Right lung (tissue), 5 donors: ENCODE measurements around the gene TEX29. TPM values are rescaled to one million over a fixed set of nuclear protein-coding genes. Genes with fewer than 3 reads are reported as not detected.

Source experiments
- DNase-seq, 2 donors: peaks; one replicate each; pipeline ENCODE4 v3.0.0-alpha.2; 2013
- polyA plus RNA-seq, 5 donors: library from polyadenylated mRNA; unstranded; fragments of 120-200 nt; gene quantifications; one replicate each; pipeline versions ENCODE4 v1.2.1 to v1.2.3, GENCODE V29; 2013; ENCODE audit warnings: inconsistent platforms in 1 of 5, low replicate concordance in 1 of 5; ENCODE audit not compliant: insufficient read length in 5 of 5, insufficient read depth in 1 of 5

The TEX29 gene
- polyA plus RNA-seq, 5 donors = 0.22 to 0.64 (median 0.37) TPM

DNA sequence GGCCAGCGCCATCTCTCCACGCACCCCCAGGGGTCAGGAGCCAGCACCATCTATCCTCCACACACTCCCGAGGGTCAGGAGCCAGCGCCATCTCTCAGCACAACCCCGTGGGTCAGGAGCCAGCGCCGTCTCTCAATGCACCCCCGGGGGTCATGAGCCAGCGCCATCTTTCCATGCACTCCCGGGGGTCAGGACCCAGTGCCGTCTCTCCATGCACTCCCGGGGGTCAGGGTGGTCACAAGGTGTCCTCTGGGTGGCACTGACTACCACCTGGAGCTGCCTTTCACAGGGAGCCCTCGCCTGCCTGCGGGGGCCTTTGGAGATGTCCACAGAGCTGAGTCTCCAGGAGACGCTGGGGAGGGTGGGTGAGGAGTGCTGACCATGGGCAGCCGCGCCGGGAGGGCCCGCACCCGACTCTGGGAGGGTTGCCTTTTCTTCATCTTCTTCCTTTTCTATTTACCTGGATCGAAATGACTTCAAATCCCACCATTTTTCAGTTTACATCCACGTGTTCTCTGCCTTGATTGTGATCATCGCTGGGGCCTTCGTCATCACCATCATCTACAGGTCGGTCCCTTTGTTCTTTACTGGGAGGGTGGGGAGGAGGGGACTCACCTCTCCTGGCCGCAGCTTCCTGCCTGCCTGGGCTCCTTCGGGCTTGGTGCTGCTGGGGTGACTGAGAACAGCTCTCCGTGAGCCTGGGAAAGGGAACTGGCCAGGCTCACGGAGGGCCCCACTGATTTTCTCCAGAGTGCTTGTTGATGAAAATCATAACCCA, 19.1 kb downstream of the TEX29 start:
- no peak for DNase-seq

DNA sequence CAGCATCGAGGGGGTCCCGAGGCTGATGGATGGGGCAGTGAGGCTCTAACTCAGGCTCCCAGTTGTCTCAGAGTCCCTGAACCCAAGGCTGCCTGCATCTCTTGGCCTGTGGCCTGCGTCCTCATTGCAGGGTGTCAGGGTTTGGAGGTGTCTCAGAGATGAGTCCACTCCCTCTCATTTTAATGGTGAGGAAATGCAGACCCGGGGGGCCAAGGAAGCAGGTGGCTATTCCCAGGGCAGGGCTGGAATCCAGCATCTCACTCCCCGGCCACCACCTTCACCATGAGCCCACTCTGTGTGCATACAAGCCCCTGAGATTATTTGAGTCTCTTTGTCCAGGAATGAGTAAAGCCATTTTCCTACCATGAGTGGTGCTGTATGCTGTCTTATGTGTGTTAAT, 21.4 kb downstream of the TEX29 start:
- DNase-seq = no peak

DNA sequence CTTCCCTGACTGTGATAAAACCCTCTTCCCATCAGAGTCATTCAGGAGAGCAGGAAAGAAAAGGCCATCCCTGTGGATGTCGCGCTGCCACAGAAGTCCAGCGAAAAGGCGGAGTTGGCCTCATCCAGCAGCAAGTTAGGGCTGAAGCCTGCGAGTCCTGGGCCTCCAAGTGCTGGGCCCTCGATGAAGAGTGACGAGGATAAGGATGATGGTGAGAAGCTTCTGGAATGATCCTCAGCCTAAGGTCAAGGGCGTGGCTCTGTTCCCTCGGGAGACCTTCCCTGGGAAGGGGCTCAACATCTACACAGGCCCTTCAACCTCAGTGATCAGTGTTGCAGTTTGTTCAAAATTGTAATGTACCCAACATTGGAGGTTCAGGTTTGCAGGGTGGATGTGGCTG, 22.3 kb downstream of the TEX29 start:
- DNase-seq = no peak

DNA sequence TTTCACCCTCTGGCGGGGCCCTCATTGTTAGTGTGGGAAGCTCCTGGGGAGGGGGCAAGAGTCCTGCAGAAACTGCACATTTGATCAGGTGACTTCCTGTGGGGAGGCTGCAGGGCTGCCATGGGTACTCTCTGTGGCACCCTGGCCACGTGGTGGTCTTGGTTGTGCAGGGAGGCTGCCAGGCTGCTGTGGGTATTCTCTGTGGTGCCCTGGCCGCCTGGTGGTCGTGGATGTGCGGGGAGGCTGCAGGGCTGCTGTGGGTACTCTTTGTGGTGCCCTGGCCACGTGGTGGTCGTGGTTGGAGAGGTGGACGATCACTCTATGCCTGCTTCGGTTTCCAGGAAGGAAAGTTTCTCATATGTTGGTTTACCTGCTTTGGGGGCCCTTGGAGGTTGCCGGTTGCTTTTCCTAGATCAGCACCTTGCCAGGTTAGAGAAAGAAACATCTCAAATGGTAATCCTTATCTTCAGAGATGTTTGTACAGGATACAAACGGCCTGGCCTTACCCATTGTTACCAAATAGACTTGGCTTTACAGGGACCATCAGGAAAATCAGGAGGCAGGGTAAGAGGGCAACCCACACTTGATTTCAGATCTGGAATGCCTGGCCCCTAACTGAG, 22.9 kb downstream of the TEX29 start:
- no peak for DNase-seq

DNA sequence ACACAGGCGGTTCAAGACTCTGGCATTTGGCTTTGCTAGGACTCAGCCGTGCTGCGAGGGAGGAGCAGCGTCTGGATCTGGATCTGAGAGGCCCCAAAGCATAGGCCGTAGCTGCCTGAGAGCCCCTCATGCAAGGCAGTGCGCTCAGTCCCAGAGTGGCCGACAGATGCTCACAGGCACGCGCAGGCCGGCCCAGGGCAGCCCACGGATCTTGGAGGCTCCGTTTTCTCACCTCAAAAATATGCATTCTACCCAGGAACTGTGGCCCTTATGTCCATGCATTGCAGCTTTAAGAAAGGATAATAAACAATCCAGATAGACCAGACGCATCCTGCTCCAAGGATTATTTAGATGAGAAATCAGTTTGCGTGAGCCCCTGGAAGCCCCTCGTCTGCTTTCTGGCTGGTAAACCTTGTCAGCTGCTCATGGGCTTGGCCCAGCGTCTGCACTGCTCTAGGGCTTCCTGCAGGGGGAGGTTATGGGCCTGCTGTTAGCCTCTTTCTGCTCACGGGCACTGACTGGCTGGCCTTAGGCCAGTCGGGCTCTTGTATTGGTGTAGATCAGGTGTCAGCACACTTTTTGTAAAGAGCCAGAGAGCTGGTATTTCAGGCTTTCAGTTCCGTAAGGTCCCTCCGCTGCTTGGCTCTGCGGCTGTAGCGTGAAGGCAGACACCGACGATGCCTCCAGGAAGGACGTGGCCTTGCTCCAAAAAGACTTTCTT, 24.2 kb downstream of the TEX29 start:
- peak; percentile 66 to 70 for DNase-seq

DNA sequence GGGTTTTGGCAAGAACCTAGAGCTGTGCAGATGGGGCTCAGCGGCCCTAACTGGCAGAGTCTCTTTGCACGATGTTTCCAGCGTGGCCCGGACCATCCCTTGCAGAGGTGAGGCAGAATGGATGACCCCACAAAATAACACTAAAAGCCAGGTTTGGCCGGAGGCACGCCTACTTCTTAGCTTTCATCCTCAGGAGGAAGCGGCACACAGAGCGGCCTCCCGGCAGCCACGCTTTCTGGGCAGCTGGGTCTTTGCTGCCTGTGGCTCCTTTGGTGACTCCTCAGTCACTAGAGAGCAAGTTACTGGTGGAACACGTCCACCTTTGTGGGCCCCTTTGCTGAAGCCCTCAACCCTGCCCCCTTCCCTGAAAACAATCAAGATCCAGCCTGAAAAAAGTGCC, 25.2 kb downstream of the TEX29 start:
- DNase-seq = no peak

DNA sequence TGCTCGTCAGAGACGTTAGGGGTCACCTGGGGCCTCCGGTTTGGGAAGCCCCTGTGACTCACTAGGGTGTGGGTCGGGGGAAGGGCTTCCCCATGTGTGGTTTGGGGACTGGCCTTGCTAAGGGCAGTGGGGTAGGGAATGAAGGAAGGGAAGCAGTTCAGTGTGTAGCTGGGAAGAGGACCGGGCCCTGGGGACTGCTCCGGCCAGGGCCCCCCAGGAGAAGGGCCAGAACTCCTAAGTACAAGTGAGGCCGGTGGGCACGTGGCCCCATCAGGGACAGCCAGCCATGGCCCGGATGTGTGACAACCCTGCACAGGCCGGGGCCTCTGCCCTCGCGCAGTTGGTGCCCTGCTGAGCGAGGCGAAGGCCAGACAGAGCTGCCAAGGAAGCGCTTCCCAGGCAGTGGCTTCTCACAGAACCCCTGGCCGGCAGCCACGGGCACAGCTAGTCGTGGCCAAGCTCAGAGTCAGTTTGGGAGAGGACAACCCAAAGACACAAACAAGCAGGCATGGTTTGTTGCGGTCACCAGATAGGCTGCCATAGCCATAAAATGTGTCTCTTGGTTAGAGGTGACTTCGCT, 25.7 kb downstream of the TEX29 start:
- no peak for DNase-seq

DNA sequence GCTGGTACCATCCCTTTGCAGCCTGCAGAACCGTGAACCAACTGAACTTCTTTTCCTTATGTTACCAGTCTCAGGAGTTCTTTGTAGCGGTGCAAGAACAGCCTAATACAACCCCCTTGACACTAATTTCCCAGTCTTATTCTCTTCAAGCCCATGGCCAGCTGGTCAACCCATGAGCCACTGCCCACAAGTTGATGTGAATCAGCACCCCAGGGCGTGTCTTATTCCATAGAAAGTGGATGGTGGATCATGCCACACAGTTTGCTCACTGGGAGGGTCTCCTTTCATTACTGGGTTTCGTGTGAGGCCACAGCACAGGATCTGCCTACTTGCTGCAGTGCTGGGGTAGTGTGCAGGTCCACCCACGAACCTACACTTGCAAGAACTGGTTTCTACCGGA, 27.0 kb downstream of the TEX29 start:
- DNase-seq = no peak

DNA sequence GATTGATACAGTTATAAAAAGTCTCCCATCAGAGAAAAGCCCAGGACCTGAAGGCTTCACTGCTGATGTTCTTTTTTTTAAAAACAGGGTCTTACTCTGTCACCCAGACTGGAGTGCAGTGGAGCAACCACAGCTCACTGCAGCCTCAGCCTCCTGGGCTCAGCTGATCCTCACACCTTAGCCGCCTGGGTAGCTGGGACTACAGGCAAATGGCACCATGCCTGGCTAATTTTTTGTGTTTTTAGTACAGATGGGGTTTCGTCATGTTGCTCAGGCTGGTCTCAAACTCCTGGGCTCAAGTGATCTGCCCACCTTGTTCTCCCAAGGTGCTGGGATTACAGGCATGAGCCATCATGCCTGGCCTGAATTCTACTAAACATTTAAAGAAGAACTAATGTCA, 33.1 kb downstream of the TEX29 start:
- DNase-seq = no peak

DNA sequence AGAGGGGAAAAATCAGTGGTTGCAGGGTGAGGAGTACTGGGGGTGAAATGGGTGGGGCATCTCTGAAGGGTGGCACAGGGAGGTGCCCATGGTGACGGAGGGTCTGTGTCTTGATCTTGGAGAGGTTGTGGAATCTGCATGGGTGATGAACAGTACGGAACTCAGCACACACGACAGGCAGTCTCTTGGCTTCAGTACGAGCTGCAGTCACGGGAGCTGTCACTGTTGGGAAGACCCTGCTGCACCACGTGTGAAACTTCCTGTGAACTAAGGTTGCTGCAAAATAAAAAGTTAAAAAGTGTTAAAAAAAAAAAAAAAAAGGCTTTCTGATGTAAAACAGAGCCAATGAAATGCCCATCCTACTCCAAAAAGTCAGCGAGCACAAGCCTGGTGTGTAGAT, 34.3 kb downstream of the TEX29 start:
- DNase-seq = no peak

DNA sequence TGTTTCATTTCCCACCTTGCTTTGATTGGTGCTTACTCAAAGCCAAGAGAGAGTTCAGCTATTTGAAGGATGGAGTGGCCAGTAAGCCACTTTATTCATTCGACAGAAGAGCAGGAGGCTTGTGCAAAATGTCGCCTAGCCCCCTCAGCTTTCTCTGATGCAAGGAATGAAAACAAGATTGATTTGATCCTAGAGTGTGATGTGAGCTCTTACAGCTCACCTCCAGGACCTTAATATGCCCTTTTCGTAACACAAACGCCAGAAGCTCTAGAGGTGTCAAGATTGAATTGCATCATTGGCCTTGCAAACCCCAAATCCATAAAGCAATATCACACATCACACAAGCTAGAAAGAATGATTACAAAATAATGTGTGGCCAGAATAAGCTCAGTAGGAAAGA, 36.4 kb downstream of the TEX29 start:
- no peak for DNase-seq

DNA sequence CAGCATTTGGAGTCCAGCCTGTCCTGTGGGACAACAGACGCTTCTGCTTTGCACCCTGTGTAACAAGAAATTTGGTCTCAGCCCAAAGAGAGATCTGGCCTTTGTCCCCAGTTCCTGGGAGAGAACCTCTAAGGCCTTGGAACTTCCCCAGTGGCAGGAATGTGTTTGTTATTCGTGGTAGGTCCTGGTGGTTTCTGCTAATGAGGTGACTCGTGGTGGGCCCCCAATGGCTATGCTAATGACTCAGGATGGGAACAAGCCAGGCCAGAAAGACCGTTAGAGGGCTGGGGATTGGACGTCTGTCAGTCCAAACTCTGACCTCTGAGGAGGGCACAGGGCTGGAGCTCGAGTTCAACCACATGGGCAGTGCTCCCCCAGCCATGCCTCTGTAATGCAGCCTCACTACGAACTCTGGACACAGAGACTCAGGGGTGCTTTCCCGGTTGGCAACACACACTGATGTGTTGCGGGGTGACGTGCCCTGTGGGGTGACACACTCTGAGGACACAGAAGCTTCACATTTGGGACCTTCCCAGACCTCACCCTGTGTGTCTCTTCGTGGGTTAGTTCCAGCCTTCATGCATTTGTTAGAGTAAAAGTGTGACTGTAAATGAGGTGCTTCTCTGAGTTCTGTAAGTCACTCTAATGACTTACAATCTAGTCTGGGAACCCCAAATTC, 38.9 kb downstream of the TEX29 start:
- DNase-seq = no peak

DNA sequence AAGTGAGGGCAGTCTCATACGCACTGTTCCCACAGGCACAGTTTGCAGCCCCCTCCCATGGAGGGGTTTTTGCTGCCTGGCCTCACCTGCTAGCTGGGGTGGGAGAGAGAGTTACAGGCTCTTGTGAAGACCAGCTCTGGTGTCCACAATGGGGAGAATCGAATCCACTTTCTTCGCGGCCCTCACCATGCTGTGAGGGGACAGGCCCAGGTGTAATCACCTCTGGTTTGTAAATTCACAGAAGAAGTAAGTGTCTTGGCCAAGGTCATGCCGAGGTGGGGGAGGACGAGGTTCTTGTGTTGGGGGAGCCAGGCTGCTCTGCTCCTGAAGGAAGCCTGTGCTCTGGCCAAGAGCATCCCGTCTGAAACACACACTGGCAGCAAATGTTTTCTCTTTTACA, 39.5 kb downstream of the TEX29 start:
- no peak for DNase-seq

DNA sequence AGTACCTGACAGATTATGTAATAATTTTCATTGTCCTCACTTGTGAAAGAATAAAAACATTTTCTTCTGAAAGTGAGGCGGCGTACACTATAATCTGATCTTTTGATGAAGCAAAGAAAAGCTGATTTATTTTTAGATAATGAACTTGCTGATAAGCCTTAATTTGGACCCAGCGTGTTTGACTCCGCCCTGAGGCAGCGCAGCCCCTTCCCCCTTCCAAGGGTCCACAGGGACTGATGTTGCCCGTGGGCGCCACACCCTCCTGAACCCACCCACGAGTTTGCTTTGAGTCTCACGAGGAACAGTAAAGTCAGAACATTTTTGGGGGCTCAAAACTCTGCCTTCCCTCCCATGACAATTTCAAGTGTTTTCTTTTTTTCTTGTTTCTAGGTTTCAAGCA, 40.0 kb downstream of the TEX29 start:
- no peak for DNase-seq

DNA sequence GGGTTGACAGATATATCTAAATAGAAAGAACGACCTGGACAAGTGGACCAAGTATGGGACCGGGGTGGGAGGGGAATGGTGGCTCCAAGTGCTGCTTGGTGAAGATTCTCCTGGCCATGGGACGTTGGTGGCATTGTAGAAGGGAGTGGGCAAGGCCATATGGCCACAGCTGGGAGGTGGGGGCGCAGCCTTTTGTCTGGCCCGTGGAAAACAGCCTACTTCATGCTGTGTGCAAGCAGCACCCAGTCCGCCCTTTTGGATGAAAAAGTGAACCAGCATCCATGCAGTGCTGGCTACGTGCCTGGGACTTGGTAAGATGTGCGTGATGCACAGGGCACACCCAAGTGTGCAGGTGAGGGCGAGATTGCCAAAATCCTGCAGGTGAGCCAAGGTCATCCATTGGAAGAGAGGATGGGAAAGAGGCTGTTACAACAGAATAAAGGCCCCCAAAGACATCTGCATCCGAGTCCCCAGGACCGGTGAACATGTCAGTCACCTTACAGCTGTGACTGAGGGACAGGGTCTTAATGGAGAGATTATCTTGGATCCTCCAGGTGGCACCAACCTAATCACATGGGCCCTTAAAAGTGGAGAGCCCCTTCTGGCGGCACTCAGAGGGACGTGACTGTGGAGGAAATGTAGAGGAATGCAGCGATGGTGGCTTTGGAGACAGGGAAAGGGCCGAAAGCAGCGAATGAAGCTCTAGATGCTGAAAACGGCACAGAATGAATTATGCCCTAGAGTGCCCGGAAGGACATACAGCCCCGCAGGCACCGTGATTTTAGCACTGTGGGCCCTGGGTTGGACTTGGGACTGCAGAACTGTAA, 40.8 kb downstream of the TEX29 start:
- DNase-seq = no peak

DNA sequence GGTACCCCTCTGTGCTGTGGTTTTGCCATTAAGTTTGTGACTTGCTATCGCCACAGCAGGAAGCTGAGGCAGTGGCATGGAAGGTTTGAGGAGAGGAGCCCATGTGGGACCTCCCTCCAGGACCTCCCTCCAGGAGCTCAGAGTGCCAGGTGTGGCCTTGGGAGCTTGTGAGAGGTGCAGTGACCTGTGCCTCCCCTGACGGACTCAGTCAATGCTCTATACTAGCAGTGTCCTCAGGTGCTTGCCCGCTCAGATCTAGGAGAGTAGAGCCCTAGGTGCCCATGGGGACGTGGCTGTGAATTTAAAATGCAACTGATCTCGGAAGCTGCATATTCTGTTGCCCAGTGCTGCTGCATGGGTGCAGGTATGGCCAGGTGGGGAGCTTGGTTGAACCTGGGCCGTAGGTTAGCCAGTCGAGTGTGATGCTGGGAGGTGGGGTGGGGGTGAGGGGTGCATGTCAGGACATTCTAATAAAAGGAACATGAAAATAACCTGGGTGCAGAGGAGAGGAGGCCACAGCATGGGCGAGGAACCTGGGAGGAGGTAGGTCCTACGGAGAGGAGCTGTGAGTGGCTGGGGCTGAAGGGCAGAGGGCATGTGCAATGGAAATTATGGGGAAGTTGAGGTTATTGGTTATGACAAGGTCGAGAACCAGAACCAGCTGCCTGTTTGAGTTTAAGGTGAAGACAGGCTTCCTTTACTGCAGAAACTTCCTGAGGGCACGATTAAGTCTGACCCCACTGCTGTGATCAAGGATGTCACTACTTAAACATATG, 41.6 kb downstream of the TEX29 start:
- no peak for DNase-seq

DNA sequence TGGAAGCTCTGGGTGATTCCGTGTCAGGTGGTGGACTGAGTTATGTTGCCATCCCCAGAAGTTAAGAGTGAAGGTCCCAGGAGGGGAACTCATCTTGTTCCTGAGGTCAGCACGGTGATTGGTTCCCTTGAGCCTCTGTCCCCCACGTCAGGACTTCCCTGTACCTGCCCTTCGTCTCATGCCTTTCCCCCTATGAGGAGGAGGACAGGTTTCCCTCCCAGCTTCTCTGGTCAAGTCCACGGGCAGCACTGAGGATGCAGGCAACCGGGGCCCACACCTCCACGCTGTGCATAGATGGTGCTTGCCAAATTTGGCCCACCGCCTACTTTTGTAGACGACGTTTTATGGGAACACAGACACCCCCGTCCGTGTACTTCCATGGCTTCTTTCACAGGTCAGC, 42.7 kb downstream of the TEX29 start:
- DNase-seq = no peak

DNA sequence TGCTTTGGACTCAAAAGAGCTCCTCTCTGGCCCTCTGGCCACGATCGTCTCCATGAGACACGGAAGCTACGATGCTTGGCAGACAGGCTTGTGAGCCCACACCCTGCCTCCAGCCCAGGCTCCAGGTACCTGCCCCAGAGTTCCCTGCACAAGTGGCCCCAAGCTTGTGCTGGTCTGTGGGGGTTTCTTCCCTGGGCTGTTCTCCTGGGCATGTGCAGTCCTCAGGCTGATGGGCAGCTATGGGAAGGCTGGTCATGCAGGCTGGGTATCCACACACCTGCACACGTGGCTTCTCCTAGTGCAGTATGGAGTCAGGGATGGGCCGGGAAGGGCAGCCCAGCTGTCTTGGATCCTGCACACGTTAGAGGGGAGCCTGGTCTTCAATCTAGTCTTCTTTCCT, 43.1 kb downstream of the TEX29 start:
- no peak for DNase-seq

DNA sequence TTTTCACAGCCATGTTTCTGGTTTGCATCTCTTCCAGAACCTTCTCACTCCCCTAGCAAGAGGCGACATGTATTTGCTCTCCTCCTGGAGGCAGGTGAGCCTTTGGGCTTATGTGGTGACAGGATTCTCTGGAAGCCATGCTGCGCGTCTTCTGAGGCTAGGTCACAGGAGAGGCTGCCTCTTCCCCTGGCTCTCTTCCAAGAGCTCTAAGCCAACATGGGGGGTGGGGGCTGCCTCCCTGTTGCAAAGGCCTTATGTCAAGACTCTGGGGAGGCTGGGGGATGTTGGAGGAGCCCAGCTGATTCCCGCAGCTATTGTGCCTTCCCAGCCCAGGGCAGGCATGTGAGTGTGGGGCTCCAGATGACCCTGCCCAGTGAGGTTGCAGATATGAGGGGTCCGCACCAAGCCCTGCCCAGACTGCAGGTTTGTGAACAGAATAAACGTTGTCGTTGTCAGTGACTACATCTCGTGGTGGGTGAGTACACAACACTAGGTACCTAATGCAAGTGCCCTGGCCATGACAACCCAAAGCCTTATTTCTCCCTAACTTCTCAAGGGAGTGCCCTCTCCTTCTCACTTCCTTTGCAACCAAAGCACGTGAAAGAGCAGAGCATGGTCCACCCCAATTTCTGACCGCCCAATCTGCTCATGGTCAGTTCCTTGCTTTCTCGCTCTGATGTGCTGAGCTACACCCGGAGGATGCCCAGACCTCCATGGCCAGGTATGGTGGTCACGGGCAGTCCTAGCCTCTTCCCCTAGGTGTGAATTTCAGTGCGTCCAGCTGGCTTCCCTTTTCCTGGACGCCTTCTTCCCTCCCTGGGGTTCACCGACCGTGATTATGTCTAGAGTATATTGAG, 44.9 kb downstream of the TEX29 start:
- DNase-seq = no peak
